Esophagus (tissue), 2 donors: Measurements from ENCODE around the gene ST6GALNAC2. TPM values are rescaled to one million over a fixed set of nuclear protein-coding genes. Genes with fewer than 3 reads are reported as not detected.

Experiments
- polyA plus RNA-seq, 2 donors: library from polyadenylated mRNA; stranded (reverse); fragments of 200-250 nt; gene quantifications; one replicate each; pipeline ENCODE4 v1.2.3, GENCODE V29; 2013
- donor health status: healthy with polysubstance abuse.
- donor health status: Bipolar disorder and iron deficiency.

Gene ST6GALNAC2
- polyA plus RNA-seq, 2 donors: 17.5 to 20.2 TPM

Other genes with a start within 250 kb of the ST6GALNAC2 start
- gene PRPSAP1, start 231.9 kb downstream of the ST6GALNAC2 start, polyA plus RNA-seq: 10 to 100 TPM; 34.8 to 43.1 TPM
- gene SPHK1, start 201.3 kb downstream of the ST6GALNAC2 start, polyA plus RNA-seq: 10 to 100 TPM; 20.5 to 23.0 TPM
- 1 to 10 TPM; 8.1 to 9.2 TPM for gene UBE2O, start 132.7 kb downstream of the ST6GALNAC2 start, polyA plus RNA-seq
- gene AANAT, start 118.3 kb downstream of the ST6GALNAC2 start, polyA plus RNA-seq: not detected
- gene RHBDF2, start 84.4 kb downstream of the ST6GALNAC2 start, polyA plus RNA-seq: 10 to 100 TPM; 19.4 to 27.3 TPM
- 1 to 10 TPM; 3.1 to 3.7 TPM for gene CYGB, start 48.2 kb downstream of the ST6GALNAC2 start, polyA plus RNA-seq
- gene PRCD, start 45.8 kb downstream of the ST6GALNAC2 start, polyA plus RNA-seq: 1 to 10 TPM; 1.2 to 3.0 TPM
- gene ST6GALNAC1, start 57.9 kb upstream of the ST6GALNAC2 start, polyA plus RNA-seq: 10 to 100 TPM; 20.1 to 40.1 TPM
- gene MXRA7, start 125.1 kb upstream of the ST6GALNAC2 start, polyA plus RNA-seq: 10 to 100 TPM; 10.0 to 54.0 TPM
- 10 to 100 TPM; 18.3 to 21.9 TPM for gene JMJD6, start 140.7 kb upstream of the ST6GALNAC2 start, polyA plus RNA-seq
- 10 to 100 TPM; 22.9 to 24.0 TPM for gene METTL23, start 141.0 kb upstream of the ST6GALNAC2 start, polyA plus RNA-seq
- gene SRSF2, start 151.5 kb upstream of the ST6GALNAC2 start, polyA plus RNA-seq: 100 to 1,000 TPM; 152 to 242 TPM
- 10 to 100 TPM; 11.3 to 15.4 TPM for gene MFSD11, start 152.3 kb upstream of the ST6GALNAC2 start, polyA plus RNA-seq